GM10847 (cell line): Measurements from ENCODE around the gene SENP8.

Experiments
- POLR2A ChIP-seq: IDR thresholded peaks from 2 replicates; pipeline ENCODE4 v1.6.1; 2011; ENCODE audit not compliant: insufficient read length; ENCODE audit errors: extremely low read depth

SENP8 gene

DNA sequence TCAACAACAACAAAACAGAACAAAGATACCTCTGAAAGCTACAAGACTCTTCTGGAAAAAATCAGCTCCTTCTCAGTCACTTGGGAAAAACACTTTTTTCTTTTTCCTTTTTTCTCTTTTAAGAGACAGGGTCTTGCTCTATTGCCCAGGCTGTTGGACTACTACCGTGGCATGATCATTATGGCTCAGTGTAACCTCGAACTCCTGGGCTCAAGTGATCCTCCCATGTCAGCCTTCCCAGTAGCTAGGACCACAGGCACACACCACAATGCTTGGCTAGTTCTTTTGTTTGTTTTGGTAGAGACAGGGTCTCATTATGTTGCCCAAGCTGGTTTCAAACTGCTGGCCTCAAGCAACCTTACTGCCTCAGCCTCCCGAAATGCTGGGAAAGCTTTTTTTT lies 13.1 kb upstream of the SENP8 start:
- no peak for TF ChIP-seq POLR2A

DNA sequence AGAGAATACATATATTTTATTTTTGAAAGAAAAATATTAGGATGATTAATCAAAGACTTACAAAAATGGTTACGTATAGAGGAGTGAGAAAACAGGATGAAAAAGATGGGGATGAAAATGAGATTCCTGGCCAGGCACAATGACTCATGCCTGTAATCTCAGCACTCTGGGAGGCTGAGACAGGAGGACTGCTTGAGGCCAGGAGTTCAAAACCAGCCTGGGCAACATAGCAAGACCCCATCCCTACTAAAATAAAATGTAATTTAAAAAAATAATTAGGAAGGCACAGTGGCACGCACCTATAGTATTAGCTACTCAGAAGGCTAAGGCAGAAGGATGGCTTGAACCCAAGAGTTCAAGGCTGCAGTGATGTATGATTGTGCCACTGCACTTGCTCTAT lies 12.1 kb upstream of the SENP8 start:
- no peak for TF ChIP-seq POLR2A

DNA sequence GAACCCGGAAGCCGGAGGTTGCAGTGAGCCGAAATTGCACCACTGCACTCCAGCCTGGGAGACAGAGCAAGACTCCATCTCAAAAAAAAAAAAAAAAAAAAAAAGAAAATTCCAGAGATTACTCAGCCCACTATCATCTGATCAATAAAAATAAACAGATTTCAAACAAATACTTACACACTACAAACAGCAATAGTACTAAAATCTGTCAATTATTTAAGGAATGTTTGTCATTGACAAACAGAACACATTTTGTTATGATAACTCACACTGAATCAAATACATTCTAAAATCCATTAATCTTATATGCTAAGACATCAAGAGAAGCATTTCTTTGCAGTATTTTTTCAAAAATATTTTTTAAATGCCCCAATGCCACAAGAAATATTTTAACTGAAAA lies 7.8 kb upstream of the SENP8 start:
- TF ChIP-seq POLR2A, result no peak

DNA sequence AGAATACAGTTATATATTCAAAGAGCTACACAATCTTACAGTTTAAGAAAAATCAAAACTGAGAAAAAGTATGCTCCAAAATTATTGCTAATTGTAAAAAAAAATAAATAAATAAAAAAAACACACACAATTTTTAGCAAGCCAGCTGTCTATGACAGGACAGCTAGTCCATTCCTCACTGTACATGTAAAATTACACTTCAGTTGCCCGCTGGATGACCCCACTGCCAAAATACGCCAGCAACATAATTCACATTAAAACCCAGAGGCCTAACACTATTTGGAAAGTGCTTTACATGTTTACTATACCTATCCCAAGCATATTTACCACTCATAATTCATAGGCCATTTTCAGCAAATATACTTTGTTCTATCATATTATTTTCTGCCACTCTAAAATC lies 6.1 kb upstream of the SENP8 start:
- no peak for TF ChIP-seq POLR2A

DNA sequence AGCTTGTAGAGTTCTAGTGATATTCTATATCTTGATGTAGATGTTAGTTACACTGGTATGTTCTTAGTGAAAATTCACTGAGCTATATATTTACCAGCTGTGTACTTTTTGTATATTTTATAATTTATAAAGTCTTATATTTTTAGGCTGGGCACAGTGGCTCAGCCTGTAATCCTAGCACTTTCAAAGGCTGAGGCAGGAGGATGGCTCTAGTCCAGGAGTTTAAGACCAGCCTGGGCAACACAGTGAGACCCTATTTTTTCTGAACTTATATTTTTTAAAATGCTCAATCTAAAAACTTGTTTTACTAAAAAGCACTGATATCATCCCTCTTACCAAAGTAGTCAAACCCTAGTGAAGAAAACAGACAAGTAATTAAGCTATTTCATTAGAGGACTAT lies 5.4 kb upstream of the SENP8 start:
- TF ChIP-seq POLR2A, result no peak

DNA sequence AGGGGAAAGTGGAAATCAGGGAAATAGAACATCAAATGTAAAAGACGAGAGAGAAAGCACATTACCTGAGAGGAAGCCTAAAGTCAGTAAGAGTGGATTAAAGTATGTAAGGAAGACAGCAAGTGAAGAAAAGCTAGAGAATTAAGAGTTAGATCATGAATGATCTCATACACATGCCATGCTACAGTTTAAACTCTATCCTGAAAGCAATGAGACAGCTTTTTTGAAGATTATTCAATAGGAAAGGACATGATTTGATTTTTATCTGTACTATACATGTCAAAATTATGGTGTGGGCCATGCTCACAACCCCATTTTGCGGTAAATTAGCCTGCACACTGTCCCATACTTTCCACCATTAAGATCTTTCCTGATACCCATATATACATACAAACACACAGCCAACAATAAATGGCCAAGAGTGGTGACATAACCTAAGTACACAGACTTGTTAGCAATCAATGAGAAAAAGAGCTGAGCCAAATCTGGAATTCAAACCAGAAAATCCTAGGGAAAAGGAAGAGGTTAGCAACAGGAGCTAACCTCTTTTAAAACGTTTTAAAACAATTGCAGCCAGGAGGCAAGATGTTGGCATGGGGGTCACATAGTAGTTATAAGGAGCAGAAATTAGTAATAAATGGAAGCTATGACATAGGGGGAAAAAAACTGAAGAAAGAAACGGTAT lies 4.7 kb upstream of the SENP8 start:
- no peak for TF ChIP-seq POLR2A

DNA sequence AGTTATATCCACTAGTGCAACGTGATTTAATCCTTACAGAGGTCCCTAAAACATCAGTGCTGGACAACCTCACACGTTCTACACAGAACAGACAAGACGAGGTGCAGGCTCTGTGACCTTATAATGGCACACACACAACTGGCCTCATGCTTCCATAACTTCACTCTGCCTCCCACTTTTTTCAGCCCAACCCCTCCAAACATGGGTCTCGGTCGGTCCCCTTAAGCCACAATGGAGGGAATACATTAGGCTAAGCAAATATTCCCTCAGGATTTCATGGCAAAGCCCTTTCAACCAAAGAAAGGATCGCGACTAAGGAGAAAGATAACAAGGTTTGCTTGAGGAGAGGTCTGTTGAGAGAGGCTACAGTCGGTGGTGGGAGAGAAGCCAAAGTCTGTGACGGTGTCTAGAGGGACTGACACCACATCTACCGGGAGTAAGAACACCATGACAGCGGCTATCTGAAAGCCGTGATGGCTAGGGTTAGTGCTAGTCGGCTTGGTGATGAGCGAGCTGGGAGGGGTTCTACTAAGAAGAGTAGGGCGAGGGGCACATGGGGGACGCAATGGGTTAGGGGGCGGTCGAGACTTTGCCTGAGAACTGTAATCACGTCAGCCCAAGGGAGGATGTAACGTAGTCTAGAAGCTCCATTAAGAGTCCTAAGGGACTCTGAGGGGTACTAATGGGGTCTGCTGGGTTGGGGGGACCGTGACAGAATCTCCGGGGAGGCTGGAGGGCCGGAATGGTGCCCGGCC lies 1.3 kb upstream of the SENP8 start:
- TF ChIP-seq POLR2A, result no peak

DNA sequence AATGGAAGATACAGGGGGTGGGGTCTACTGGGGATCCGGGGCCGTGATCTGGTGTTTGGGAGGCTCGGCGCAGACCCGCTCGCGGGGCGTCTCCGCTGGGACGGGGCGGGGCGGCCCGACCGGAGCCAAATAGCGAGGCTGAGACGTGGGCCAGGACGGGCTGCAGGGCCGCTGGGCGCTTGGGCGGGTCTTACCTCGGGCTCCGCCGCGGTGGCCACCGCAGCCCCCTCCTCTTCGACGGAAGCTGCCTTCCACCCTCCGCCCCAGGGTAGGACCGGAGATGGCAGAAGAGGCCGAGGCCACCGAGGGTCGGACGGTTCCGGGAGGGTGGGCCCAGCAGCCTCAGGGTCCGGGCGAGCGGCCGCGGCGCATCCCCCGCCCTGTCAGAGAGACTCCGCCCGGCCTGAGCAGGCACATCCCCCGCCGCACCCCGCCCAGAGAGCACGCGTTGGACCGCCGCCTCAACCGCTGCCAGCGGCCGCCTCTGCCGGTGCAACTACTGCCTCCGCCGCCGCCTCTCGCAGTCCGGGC lies 652 bp upstream of the SENP8 start:
- TF ChIP-seq POLR2A, result no peak

DNA sequence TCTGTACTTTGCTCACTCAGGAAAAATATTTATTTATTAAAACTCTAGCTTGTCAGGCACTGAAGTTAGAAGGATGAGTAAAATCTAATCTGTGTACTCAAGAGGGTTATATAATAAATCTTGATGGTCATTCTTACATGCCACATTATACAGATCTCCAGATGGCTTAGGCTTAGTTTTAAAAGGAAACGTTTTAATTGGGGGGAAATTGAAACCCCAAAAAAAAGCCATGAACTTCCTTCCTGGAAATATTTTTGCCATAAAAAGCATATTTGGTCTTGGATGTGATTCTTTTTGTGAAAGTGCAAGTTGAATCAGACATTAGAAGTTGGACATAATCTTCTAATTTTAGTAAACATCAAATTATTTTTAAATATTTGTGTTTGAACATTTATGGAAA lies 6.0 kb downstream of the SENP8 start:
- no peak for TF ChIP-seq POLR2A

DNA sequence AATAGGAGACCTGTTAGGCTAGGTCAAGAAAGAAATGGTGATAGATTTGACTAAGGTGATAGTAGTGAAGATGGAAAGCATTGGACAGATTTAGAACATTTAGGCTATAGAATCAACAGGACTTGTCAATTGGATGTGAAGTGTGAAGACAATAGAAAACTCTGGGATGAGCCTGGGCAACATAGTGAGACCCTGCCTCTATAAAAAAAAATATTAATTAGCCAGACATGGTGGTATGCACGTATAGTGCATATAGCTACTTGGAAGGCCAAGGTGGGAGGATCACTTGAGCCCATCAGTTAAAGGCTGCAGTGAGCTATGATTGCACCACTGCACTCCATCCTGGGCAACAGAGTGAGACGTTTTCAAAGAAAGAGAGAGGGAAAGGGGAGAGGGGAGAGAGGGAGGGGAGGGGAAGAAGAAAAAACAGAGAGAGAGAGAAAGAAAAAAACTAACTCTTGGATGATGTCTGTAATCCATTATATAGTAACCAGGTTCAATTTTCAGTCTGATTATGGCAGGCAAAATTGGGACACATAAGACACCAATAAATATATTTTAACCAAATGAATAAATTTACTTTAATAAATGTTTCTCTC lies 9.6 kb downstream of the SENP8 start:
- no peak for TF ChIP-seq POLR2A

DNA sequence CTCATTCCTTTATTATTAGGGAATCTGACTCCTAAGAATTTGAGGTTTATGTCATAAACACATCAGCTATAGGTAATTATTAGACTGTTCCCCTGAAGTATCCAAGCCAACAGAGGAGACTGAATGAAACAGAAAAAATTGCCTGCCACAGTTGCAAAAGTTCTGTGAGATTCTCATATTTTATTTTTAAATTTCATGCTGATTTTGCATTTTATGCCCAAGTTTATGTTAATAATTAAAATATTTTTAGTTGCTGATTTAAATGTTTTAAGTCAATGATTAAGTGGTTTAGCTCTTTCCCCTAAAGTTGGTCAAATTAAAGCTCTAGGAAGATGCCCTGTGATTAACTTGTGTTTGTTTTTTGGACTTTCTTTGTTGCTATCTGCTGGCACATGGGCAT lies 10.2 kb downstream of the SENP8 start:
- TF ChIP-seq POLR2A, result no peak

DNA sequence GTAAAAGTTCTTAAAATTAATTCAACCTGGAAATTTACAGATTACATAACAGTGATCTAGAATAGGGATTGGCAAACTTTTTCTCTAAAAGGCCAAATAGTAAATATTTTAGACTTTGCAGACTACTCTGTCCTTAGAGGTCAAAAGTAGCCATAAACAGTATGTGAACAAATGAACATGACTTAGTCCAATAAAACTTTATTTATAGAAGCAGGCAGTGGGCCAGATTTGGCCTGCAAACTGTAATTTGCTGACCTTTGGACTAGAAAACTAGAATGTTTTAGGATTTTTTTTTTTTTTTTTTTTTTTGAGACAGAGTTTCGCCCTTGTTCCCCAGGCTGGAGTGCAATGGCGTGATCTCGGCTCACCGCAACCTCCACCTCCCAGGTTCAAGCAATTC lies 12.1 kb downstream of the SENP8 start:
- TF ChIP-seq POLR2A, result no peak

DNA sequence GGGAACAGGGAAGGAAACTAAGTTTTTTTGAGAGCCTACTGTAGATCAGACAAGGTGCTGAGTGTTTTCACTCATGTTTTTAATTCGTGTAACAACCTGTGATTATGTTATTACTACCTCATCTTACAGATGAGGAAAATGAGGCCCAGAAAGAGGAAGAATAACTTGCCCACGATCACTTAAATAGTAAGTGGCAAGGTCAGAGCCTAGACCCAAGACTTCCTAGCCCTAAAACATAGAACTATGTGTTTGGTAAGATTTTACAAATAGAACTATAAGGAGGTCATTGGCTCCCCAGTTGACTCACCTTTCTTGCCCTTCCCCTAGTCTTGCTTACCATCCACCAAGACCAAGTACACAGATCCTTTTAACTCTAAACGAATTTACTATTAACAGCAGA lies 13.7 kb downstream of the SENP8 start:
- TF ChIP-seq POLR2A, result no peak

DNA sequence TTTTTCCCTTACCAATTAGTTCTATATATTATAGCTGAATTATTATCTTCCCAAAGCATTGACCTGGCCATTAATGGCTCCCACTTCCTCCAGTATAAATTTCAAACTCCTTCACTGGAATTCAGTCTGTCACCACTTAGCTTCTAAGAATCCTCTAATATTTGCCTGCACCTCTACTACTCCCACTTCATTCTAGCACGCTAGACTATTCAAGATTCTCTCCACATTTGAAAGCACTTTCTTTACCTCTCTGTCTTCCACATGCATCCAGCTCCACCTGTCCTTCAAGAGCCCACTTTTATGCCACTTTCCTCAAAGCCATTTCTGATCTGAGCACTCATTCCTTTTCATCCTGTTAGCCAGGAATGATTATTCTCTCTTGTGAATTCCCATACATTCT lies 15.0 kb downstream of the SENP8 start:
- no peak for TF ChIP-seq POLR2A

DNA sequence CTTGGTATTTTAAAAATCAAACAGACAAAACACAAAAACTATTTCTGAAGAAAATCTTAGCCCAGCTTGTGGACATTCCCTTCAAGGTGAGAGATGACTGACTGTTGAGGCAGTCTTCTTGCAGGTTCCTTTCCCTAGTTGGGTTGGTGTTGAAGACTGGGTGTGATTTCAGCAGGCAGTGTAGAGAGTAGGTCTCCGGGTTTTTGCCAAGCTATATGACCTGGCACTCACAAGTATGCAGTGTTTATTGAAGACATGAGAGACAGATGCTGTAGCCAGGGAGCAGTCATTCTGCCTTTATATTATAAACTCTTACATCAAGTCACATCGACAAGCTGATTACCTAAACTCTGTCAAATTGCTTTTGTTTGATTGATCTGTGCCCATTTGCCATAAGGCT lies 17.5 kb downstream of the SENP8 start:
- no peak for TF ChIP-seq POLR2A

DNA sequence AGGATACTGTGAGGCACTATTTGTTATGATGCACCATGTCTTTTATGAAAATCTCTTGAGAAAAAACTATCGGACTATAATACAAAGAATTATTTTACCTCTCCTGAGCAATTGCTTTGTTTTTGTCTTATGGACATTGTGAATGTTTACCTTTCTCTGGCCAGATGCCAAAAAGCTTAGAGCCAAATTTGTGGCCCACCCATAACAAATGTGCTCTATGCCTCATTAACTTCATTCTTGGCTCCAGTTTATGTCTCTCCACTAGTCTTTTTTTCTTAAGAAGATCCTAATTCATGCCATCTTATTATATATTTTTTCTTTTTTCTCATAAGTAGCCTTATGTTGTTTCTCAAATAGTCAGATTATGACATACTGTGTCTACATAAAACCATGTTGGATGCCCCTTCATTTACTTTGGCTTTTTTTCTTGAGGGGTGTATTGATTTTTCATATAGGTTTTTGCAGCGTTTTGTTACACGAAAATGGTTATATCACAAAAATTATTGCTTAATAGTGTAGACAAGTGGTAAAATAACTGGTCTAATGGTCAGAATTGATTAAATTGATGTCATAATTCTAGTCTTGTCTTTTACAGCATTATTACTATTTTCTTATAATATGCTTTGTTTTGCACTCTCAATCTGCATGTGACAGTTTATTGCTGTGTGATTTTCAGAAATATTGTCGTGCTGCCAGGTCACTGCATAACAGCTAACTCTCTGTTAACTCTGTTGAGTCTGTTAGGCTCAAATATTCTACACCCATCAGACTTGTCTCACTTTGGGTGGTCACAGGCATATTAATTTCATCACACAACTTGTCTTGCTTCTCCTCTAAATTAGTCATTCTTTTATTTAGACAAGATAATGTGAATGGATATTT lies 18.2 kb downstream of the SENP8 start:
- no peak for TF ChIP-seq POLR2A

DNA sequence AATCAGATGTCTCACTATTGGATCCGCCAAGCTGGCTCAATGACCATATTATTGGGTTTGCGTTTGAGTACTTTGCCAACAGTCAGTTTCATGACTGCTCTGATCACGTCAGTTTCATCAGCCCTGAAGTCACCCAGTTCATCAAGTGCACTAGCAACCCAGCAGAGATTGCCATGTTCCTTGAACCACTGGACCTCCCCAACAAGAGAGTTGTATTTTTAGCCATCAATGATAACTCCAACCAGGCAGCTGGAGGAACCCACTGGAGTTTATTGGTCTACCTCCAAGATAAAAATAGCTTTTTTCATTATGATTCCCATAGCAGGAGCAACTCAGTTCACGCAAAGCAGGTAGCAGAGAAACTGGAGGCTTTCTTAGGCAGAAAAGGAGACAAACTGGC lies 21.5 kb downstream of the SENP8 start:
- no peak for TF ChIP-seq POLR2A
